B cell (primary cell): ENCODE results near the gene HEYL.

Source experiments
- EZH2 ChIP-seq: IDR thresholded peaks from 2 replicates; pipeline ENCODE4 v1.6.1; 2012; ENCODE audit warnings: borderline replicate concordance, low read depth, mild to moderate bottlenecking, moderate library complexity, low read length; ENCODE audit not compliant: insufficient read depth, poor library complexity, severe bottlenecking
- TF ChIP-seq, protein P1 (sequence below): fragments of 200-600 bp; IDR thresholded peaks from one replicate; pipeline ENCODE4 v1.8.0; 2022; ENCODE audit warnings: antibody characterized with exemption, mild to moderate bottlenecking

DNA sequence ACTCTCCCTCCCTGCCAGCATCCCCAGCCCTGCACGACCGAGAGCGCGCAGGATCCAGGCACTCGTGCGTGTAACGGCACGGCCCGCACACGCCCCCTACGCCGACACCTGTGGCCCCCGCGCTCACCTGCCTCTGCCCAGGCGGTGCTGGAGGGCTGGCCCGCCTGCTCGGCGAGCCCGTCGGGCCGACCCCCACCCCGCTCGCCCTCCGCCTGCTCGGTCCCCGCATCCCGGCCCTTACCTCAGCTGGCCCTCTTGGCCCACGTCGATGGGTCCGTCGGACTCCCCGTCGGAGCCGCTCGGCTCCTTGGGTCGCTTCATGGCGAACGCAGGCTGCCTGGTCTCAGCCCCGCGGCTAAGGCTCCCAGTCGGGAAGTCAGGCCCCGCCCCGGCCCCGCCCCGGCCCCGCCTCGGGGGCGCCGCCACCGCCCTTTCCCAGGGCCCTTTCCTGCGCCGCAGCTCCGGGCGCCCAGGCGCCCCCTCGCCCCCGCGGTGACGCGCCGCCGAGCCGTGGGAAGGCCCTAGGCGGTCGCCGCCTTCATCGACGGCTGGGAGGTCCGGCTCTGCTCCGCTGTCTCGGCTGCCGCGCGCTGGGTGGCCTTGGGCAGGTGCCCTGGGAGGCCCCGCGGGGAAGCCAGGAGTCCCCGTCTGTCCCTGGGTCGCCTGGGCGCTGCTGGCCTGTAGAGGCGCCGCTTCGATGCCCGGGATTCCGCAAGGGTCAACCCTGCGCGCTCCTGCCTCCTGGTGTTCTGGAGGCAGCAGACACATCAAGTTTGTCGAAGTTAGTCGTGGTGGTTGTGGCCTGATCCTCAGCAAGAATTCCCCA lies at the start of gene HEYL:
- TF ChIP-seq, protein P1, sequence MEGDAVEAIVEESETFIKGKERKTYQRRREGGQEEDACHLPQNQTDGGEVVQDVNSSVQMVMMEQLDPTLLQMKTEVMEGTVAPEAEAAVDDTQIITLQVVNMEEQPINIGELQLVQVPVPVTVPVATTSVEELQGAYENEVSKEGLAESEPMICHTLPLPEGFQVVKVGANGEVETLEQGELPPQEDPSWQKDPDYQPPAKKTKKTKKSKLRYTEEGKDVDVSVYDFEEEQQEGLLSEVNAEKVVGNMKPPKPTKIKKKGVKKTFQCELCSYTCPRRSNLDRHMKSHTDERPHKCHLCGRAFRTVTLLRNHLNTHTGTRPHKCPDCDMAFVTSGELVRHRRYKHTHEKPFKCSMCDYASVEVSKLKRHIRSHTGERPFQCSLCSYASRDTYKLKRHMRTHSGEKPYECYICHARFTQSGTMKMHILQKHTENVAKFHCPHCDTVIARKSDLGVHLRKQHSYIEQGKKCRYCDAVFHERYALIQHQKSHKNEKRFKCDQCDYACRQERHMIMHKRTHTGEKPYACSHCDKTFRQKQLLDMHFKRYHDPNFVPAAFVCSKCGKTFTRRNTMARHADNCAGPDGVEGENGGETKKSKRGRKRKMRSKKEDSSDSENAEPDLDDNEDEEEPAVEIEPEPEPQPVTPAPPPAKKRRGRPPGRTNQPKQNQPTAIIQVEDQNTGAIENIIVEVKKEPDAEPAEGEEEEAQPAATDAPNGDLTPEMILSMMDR = no peak
- TF ChIP-seq EZH2 = no peak
